ENCODE measurements around the gene GSTO1. TPM values are rescaled to one million over a fixed set of nuclear protein-coding genes. Genes with fewer than 3 reads are reported as not detected.
A peak's percentile ranks its signal among the peaks of the same experiment; 100 is the strongest.

Gene GSTO1
- total and polyA plus RNA-seq, 2 donors (not counting 1 experiment from before 2014, with no cell fraction given): 151 to 249 TPM

DNA sequence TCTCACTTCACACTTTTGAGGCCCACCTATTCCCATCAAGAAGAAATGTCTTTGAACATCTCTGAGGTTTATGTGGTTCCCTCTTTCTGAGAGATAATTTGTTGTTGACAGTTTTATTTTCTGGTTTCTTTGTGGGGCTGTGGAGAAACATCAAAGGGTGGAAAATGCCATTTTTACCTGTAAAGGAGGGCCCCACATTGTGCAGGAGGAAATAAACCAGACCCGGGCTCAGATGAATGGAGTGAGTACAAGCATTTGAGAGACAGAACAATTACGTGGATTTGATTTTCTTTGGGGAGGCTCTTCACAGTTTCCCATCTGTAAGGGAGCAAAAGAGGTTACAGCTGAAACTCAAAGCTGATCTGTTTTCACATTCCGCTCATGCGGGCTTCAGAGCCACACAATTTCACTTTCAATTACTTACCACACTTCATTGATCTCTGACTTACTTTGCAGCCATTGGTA lies 53.8 kb downstream of the GSTO1 start:
- Histone ChIP-seq H3K36me3 (ENCODE audit: control insufficient read depth, insufficient read depth, low read length) (no peaks in the 10 kb centered on the region), H2AFZ (ENCODE audit: low read length) (no peak overlapping the region), H3K27ac (ENCODE audit: insufficient read depth, low read length) (no peak overlapping the region), H3K79me2 (ENCODE audit: control insufficient read depth, insufficient read depth, low read length) (peaks cover 20% of the 10 kb centered on the region), H3K4me1 (ENCODE audit: control insufficient read depth, extremely low read depth, insufficient read depth, low read length) (peaks cover 4% of the 10 kb centered on the region), H3K4me2 (ENCODE audit: extremely low read depth, insufficient read depth, low read length) (no peak overlapping the region), H4K20me1 (ENCODE audit: control insufficient read depth, extremely low read depth, insufficient read depth, low read length) (no peaks in the 10 kb centered on the region), H3K27me3 (ENCODE audit: control insufficient read depth, insufficient read depth, low read length) (no peaks in the 10 kb centered on the region), H3K9me3 (ENCODE audit: control insufficient read depth, insufficient read depth, low read depth, low read length) (no peaks in the 10 kb centered on the region), H3K9ac (ENCODE audit: insufficient read depth, low read length) (no peak overlapping the region), H3K4me3 (replicated peaks in 1 of 4; ENCODE audit: control extremely low read depth in 1 of 4, insufficient read depth in 1 of 4, low read depth in 3 of 4, low read length in 4 of 4) (no peak overlapping the region)
- no peak for TF ChIP-seq EZH2 (IDR thresholded peaks at IDR 0.05; ENCODE audit: low read length, missing control alignments)
- TF ChIP-seq, protein P1, sequence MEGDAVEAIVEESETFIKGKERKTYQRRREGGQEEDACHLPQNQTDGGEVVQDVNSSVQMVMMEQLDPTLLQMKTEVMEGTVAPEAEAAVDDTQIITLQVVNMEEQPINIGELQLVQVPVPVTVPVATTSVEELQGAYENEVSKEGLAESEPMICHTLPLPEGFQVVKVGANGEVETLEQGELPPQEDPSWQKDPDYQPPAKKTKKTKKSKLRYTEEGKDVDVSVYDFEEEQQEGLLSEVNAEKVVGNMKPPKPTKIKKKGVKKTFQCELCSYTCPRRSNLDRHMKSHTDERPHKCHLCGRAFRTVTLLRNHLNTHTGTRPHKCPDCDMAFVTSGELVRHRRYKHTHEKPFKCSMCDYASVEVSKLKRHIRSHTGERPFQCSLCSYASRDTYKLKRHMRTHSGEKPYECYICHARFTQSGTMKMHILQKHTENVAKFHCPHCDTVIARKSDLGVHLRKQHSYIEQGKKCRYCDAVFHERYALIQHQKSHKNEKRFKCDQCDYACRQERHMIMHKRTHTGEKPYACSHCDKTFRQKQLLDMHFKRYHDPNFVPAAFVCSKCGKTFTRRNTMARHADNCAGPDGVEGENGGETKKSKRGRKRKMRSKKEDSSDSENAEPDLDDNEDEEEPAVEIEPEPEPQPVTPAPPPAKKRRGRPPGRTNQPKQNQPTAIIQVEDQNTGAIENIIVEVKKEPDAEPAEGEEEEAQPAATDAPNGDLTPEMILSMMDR (conservative IDR thresholded peaks at IDR 0.05 in 1 of 2, IDR thresholded peaks at IDR 0.05 in 1 of 2; ENCODE audit: low read depth in 1 of 2, low read length in 2 of 2): no peak
- peak in 1 of 2 donors; percentile 19 for DNase-seq (ENCODE audit: low read depth in 2 of 2)

DNA sequence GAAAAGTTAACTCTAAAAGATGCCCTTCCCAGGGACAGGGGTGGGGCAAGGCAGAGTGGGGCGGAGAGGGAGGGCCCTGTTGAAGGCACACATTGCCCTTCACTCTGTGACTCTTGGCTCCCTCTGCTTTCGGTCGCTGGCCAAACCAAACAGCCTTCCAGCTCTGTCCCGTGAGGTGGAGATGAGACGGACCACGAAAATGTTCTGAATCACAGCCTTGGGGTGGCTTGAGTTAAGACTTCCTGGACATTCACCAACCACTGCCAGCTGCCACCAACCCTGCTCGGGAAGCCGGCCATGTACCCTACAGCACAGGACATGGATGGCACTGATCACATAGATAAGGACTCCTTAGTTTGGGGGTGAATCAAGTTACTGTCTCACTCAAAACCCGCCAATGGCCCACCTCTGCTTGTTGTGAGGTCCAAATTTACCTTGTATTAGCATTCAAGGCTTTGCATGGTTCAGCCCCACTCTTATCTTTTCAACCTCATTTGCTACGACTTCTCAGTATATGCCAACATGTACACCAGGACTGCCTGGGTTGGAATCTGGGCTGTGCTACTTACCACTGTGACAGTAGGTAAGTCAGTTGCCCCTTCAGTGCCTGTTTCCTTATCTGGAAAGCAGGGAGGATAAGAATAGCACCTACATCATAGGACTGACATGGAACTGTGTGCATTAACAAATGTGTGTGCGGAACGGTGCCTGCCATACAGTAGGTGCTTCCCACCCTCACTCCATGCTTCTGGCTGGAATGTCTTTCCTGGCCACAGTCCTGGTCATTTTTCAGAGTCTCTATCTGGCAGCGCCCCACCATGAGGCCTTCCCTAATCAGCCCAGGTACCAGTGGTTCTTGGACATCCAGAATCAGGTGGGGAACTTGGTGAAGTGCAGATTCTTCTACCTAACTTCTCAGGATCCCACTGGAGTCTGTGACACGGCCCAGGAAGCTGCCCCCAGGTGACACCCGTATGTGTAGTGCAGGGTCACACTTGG lies 55.6 kb downstream of the GSTO1 start:
- H4K20me1 ChIP-seq (ENCODE audit: control insufficient read depth, extremely low read depth, insufficient read depth, low read length): no peaks in the 10 kb centered on the region
- peaks cover 37% of the 10 kb centered on the region for H3K79me2 ChIP-seq (ENCODE audit: control insufficient read depth, insufficient read depth, low read length)
- TF ChIP-seq EZH2 (IDR thresholded peaks at IDR 0.05; ENCODE audit: low read length, missing control alignments): no peak
- TF ChIP-seq, protein P1 (conservative IDR thresholded peaks at IDR 0.05 in 1 of 2, IDR thresholded peaks at IDR 0.05 in 1 of 2; ENCODE audit: low read depth in 1 of 2, low read length in 2 of 2): no peak
- peak; percentile 87 to 94 for DNase-seq (ENCODE audit: low read depth in 2 of 2)
- peaks cover 14% of the 10 kb centered on the region for H3K36me3 ChIP-seq (ENCODE audit: control insufficient read depth, insufficient read depth, low read length)
- H3K9ac ChIP-seq (ENCODE audit: insufficient read depth, low read length): no peak overlapping the region
- H3K4me1 ChIP-seq (ENCODE audit: control insufficient read depth, extremely low read depth, insufficient read depth, low read length): peaks cover 4% of the 10 kb centered on the region
- H3K4me2 ChIP-seq (ENCODE audit: extremely low read depth, insufficient read depth, low read length): peak overlapping the region; percentile 10
- no peak overlapping the region for H3K4me3 ChIP-seq (replicated peaks in 1 of 4; ENCODE audit: control extremely low read depth in 1 of 4, insufficient read depth in 1 of 4, low read depth in 3 of 4, low read length in 4 of 4)
- H3K27ac ChIP-seq (ENCODE audit: insufficient read depth, low read length): peak overlapping the region; percentile 75
- H3K9me3 ChIP-seq (ENCODE audit: control insufficient read depth, insufficient read depth, low read depth, low read length): no peaks in the 10 kb centered on the region
- no peaks in the 10 kb centered on the region for H3K27me3 ChIP-seq (ENCODE audit: control insufficient read depth, insufficient read depth, low read length)
- no peak overlapping the region for H2AFZ ChIP-seq (ENCODE audit: low read length)

DNA sequence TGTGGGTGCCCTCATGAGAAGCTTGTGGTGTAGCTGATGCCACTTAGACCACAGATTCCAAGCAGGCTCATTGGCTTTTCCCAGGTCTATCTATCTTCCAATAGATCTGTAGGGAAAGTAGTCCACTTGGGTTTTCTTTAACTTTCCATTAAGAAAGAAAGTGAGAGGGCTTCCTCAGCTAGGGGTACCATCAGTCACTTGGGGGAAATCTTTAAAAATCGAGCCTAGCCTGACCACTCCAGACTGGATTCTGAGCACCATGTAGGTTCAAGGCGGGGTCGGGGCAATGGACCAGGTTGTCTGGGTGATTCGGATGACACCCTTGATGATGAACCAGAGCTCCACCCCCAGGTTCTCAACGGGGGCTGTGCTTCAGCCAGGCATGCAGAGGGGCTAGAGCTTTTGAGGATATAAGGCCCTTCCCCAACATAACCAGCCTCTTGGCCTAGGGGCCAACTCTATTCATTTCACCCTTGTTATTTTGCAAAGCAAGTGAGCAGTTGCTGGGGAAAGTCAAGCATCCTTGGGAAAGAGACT lies 56.6 kb downstream of the GSTO1 start:
- Histone ChIP-seq H3K27ac (ENCODE audit: insufficient read depth, low read length) (peak overlapping the region; percentile 4), H3K79me2 (ENCODE audit: control insufficient read depth, insufficient read depth, low read length) (peaks cover 47% of the 10 kb centered on the region)

More for the DNA sequence above, 56.6 kb downstream of the GSTO1 start:
- Histone ChIP-seq H3K4me1 (ENCODE audit: control insufficient read depth, extremely low read depth, insufficient read depth, low read length) (peaks cover 4% of the 10 kb centered on the region), H3K27me3 (ENCODE audit: control insufficient read depth, insufficient read depth, low read length) (no peaks in the 10 kb centered on the region), H3K4me2 (ENCODE audit: extremely low read depth, insufficient read depth, low read length) (no peak overlapping the region), H2AFZ (ENCODE audit: low read length) (no peak overlapping the region), H3K36me3 (ENCODE audit: control insufficient read depth, insufficient read depth, low read length) (peaks cover 18% of the 10 kb centered on the region), H3K4me3 (replicated peaks in 1 of 4; ENCODE audit: control extremely low read depth in 1 of 4, insufficient read depth in 1 of 4, low read depth in 3 of 4, low read length in 4 of 4) (no peak overlapping the region), H3K9ac (ENCODE audit: insufficient read depth, low read length) (no peak overlapping the region), H4K20me1 (ENCODE audit: control insufficient read depth, extremely low read depth, insufficient read depth, low read length) (no peaks in the 10 kb centered on the region), H3K9me3 (ENCODE audit: control insufficient read depth, insufficient read depth, low read depth, low read length) (no peaks in the 10 kb centered on the region)
- TF ChIP-seq, protein P1 (conservative IDR thresholded peaks at IDR 0.05 in 1 of 2, IDR thresholded peaks at IDR 0.05 in 1 of 2; ENCODE audit: low read depth in 1 of 2, low read length in 2 of 2): no peak
- TF ChIP-seq EZH2 (IDR thresholded peaks at IDR 0.05; ENCODE audit: low read length, missing control alignments): no peak
- DNase-seq (ENCODE audit: low read depth in 2 of 2): peak in 1 of 2 donors; percentile 8
